ENCODE results near the gene HNRNPM.

- TF ChIP-seq CTCF (IDR thresholded peaks at IDR 0.05) (no peak), EP300 (IDR thresholded peaks at IDR 0.05) (no peak)
Observed at GRCh38 chr19:8413629-8413995, 31.2 kb upstream of the HNRNPM start.

Measured in ovary (tissue), 3 donors.